CD4-positive, alpha-beta T cell treated with Interferon alpha-2 for 1 hour (primary cell): ENCODE measurements around the gene NR3C1.

Source experiments
- DNase-seq, 2 donors: peaks; one replicate each; pipeline ENCODE4 v3.0.0-alpha.2; 2020 to 2022

NR3C1 gene

GRCh38 chr5:143228597-143229293 is 174.7 kb downstream of the NR3C1 start:
- no peak for DNase-seq
